Measurements from ENCODE around the gene WDR93. TPM values are rescaled to one million over a fixed set of nuclear protein-coding genes. Genes with fewer than 3 reads are reported as not detected.

Gene WDR93
- under 1 TPM in 1 of 2 donors, not detected in 1; 0.19 TPM for total RNA-seq

DNA sequence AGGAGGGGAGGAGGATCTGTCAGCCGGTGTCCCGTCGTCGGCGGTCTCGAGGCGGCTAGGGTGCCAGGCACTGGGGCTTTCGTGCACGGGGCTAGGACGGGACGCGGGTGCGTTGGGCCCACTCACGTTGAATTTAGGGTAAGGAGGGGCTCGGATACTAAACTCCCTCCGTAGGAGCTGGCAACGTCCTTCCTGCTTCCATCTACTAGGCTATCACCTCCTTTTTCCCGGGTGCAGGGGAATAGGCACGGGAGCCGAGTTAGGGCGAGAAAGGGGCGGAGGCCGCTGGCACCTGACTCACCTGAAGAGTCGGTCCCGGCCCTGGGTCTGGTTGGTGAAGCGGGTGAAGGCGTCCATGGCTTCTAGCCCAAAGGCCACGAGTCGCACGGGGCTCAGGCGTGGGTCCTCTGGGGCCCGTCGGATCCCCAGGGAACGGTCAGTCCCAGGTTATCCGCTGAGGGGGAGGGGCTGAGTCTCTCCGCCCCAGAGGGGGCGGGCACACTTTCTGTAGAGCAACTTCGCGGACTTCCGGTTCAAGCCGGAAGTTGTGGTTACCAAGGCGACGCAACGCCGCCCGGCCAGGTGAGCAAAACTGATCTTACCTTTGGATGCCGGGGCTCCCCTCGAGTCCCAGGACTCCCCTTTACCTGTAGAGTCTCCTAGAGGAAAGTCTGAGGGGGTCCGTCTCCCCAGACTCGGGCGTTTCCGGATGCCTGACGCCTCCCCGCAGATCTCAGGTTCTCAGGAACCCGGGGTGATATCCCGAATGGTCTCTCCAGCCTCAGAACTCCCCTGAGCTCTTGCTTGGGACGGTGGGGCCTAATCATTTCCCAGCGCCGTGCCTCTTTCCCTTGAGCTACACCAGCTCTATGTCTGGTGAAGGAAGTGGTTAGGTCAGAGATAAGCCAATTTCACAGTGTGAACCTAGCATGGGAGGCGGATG lies at the start of gene WDR93, which contains the start of gene PEX11A:
WDR93 (plus strand) TSS at position 536 of the 943 bp plus-strand sequence. CDS start 10,936 bp downstream, outside the sequence.
PEX11A (minus strand) TSS at position 479 of the 943 bp plus-strand sequence; CDS start at position 357, 122 bp downstream.
- Mint-ChIP-seq H3K27ac (peak within 1 kb of the TSS; percentile 87), H3K4me3 (peak within 1 kb of the TSS; percentile 87 to 88), H3K9me3 (no peaks in the 10 kb centered on the region), H3K36me3 (ENCODE audit: insufficient read depth in 2 of 2) (no peaks in the 10 kb centered on the region), H3K4me1 (ENCODE audit: low read depth) (peaks cover 13% of the 10 kb centered on the region), H3K27me3 (ENCODE audit: low read depth) (no peaks in the 10 kb centered on the region)
- DNase-seq (peak; percentile 78 to 85), ATAC-seq (replicated peaks in 1 of 2) (peak; percentile 94 to 97)

DNA sequence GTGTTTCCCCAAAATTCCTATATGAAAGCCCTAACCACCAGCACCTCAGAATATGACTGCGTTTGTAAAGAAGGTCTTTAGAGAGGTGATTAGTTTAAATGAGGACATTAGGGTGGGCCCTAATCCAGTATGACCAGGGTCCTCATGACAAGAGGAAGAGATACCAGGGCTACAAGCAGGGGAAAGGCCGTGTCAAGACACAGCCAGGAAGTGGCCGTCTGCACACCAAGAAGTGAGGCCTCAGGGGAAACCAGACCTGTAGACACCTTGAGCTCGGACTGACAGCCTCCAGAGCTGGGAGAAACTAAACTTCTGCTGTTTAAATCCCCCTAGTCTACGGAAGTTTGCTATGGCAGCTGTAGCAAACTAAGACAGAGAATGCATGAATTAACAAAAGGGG lies 49.6 kb upstream of the WDR93 start:
- no peak for ATAC-seq (replicated peaks in 1 of 2)
- no peaks in the 10 kb centered on the region for H3K36me3 Mint-ChIP-seq (ENCODE audit: insufficient read depth in 2 of 2)
- H3K27ac Mint-ChIP-seq, result no peak overlapping the region
- H3K4me3 Mint-ChIP-seq, result no peak overlapping the region
- no peaks in the 10 kb centered on the region for H3K9me3 Mint-ChIP-seq
- H3K4me1 Mint-ChIP-seq (ENCODE audit: low read depth), result no peaks in the 10 kb centered on the region
- no peak for DNase-seq
- no peaks in the 10 kb centered on the region for H3K27me3 Mint-ChIP-seq (ENCODE audit: low read depth)

DNA sequence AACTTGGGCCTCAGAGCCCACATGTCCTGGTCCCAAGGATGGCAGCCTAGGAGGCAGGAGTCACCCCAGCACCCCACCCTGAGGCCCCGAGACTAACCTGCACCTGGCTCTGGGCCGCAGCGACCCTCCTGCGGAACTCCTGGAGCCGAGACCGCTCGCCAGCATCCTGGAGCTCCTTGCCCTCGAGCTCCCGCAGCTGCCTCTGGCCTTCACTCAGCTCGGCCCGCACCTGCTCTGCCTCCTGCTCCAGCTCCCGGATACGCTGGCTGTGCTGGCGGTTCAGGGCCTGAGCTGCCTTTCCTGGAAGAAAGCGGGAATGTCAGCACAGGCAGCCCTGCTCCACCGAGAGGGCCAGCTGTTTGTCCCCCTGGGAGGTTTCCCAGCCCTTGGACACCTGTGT lies 48.5 kb upstream of the WDR93 start:
- no peak for DNase-seq
- Mint-ChIP-seq H3K9me3 (no peaks in the 10 kb centered on the region), H3K27ac (no peak overlapping the region), H3K4me1 (ENCODE audit: low read depth) (peaks cover 1% of the 10 kb centered on the region), H3K27me3 (ENCODE audit: low read depth) (no peaks in the 10 kb centered on the region), H3K4me3 (no peak overlapping the region), H3K36me3 (ENCODE audit: insufficient read depth in 2 of 2) (no peaks in the 10 kb centered on the region)
- no peak for ATAC-seq (replicated peaks in 1 of 2)

DNA sequence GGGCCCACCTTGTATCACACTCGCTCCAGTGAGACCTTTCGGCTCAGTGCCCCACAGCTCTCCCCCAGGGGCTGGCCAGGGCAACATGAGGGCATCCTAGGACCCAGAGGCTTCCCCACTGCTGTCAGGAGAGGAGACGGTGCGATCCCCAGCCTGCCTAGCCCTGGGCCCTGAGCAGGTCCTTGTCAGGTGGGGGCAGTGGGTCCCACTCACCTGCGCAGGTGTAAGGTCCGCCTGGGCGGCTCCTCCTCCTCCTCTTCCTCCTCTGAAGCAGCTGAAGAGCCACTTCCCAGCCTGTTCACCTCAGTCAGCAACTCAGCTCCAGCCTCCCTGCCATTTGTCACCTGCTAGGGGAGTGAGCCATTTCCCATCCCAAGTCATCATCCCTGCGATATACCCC lies 44.9 kb upstream of the WDR93 start:
- no peaks in the 10 kb centered on the region for H3K9me3 Mint-ChIP-seq
- no peaks in the 10 kb centered on the region for H3K36me3 Mint-ChIP-seq (ENCODE audit: insufficient read depth in 2 of 2)
- ATAC-seq (replicated peaks in 1 of 2) (no peak), DNase-seq (no peak)
- H3K4me1 Mint-ChIP-seq (ENCODE audit: low read depth), result peaks cover 5% of the 10 kb centered on the region
- no peak overlapping the region for H3K27ac Mint-ChIP-seq
- H3K27me3 Mint-ChIP-seq (ENCODE audit: low read depth), result no peaks in the 10 kb centered on the region
- H3K4me3 Mint-ChIP-seq, result no peak overlapping the region

DNA sequence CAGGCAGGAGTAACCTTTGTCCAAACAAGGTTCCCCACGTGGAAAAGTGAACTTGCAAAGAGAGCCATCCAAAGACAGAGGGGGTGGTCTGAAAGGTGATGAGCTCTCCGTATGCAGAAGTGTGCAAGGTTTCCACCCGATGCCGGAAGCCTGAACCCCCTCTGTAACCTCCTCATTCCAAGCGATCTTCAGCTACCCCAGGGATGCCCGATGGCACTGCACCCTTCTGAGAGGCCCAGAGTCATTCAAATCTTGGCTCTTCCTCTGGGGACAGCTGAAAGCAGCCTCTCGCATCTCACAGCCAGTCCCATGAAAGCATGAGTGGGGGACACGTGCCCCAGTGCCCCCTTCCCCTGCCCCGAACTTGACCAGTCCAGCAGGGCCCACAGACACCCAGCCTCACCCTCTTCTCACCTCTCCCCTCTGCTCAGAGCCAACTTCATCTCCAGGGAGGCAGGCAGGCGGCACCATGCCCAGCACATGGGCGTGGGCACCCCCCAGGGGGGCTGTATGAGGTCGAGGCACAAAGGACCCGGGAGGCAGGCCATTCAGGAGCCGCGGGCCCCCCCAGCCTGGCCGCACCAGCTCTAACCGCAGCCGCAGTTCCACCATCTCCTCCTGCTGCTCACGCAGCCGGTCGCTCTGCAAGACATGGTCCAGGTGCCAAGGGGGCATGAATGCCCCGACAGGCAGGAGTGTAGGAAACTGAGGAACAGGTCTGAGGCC lies 44.0 kb upstream of the WDR93 start:
- Mint-ChIP-seq H3K4me3 (no peak overlapping the region), H3K36me3 (ENCODE audit: insufficient read depth in 2 of 2) (no peaks in the 10 kb centered on the region)
- ATAC-seq (replicated peaks in 1 of 2), result peak in 1 of 2 donors; percentile 20

DNA sequence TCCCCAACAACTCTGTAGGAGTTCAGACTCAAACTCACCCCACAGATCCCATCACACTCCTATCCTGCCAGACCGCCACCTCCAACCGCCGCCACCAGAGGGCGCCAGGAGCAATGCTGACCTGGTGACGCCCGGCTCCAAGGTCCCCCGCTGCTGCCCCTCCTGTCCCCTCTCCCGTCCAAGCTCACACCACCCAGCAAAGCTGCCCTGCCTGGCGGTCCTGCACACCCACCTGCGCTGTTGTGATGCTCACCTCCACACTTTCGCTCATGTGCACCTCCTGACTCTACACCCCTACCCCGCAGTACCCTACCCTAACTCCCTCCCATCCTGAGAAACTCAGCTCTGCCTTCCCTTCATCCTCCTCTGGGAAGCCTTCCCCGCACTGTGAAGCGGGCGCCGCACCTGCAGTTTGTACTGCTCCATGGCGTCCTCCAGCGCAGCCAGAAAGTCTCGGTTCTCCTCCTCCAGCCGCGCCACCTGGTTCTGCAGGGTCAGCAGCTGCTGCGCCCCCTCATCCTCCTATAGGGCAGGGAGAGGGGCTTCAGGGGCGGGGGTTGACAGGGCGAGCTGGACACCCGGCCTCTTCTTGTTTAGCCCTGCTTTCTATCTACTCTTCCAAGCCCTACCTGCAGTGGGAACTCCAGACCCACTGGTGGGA lies 43.3 kb upstream of the WDR93 start:
- peaks cover 4% of the 10 kb centered on the region for H3K27me3 Mint-ChIP-seq (ENCODE audit: low read depth)
- no peak overlapping the region for H3K27ac Mint-ChIP-seq
- no peaks in the 10 kb centered on the region for H3K36me3 Mint-ChIP-seq (ENCODE audit: insufficient read depth in 2 of 2)

More for the DNA sequence above, 44.0 kb upstream of the WDR93 start:
- Mint-ChIP-seq H3K4me1 (ENCODE audit: low read depth) (peaks cover 5% of the 10 kb centered on the region), H3K9me3 (no peaks in the 10 kb centered on the region), H3K27me3 (ENCODE audit: low read depth) (no peaks in the 10 kb centered on the region), H3K27ac (no peak overlapping the region)
- DNase-seq, result no peak

DNA sequence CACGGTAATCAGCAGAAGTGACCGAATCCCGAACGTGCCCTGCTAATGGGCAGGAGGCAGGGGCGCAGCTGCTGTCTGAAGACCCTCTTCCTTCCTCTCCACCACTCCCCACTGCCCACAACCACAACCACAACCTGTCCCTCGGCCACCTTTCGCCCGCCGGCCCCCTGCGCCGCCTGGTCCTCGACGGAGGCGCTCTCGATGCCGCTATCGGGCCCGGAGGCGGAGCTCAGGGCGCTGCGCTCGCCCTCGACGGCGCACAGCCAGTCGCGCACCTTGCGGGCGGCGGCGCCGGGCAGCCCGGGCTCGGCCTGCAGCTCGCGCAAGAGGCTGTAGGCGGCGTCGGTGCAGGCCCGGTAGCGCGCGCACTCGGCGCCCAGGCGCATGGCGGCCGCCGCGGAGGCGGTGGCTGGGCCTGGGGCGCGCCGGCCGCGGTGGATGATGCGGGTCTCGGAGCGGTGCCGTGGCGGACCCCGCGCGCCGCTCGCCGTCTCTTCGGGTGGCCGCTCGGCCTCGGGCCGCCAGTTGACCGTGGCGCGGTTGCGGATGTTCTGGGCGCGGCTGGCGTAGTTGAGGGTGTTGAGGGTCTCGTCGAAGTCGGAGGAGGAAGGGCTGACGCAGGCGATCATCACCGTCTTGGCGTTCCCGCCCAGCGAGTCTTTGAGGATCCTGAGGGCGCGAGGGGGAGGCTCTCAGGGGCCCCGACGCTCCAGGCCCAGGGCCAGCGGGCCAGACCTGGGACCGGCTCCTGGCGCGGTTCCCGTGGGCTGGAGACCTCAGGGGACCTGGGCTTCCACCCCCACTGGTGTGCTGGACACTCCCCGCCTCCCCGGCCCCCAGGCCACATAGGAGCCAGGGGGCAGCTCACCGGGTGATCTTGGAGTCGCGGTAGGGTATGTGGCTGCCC lies 42.3 kb upstream of the WDR93 start:
- H3K4me3 Mint-ChIP-seq, result no peak overlapping the region
- H3K36me3 Mint-ChIP-seq (ENCODE audit: insufficient read depth in 2 of 2), result no peaks in the 10 kb centered on the region
- H3K27ac Mint-ChIP-seq, result no peak overlapping the region
- ATAC-seq (replicated peaks in 1 of 2), result no peak
- peaks cover 8% of the 10 kb centered on the region for H3K4me1 Mint-ChIP-seq (ENCODE audit: low read depth)
- no peak for DNase-seq
- peaks cover 12% of the 10 kb centered on the region for H3K27me3 Mint-ChIP-seq (ENCODE audit: low read depth)
- no peaks in the 10 kb centered on the region for H3K9me3 Mint-ChIP-seq

More for the DNA sequence above, 43.3 kb upstream of the WDR93 start:
- peaks cover 5% of the 10 kb centered on the region for H3K4me1 Mint-ChIP-seq (ENCODE audit: low read depth)
- DNase-seq (peak; percentile 72 to 78), ATAC-seq (replicated peaks in 1 of 2) (peak; percentile 76 to 80)
- H3K9me3 Mint-ChIP-seq, result no peaks in the 10 kb centered on the region
- no peak overlapping the region for H3K4me3 Mint-ChIP-seq

DNA sequence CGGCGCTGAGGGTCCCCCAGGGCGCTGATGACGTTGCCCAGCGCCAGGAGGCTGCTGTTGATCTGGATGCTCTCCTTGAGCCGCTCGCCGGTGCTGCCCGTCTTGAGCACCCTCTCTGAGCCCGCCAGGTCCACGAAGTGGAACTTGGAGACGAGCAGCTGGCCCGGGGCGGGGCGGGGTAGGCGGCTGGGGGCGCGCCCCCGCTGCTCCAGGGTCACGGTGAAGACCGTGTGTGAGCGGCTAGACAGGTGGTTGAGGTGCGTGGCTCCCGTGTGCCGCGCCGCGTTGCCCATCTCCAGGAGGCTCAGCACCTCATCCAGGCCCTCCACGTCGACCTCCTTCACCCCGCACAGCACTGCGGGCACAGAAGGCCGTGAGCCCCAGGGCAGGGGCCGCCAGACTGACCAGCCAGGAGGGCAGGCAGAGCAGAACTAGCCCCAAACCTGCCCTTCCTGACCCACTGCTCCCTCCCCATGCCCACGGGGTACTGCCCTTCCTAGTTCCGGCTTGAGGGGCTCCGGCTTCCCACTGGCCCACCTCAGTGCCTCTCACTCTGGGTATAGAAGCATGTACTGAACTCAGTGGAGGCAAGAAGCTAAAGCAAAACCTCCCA lies 41.5 kb upstream of the WDR93 start:
- H3K4me1 Mint-ChIP-seq (ENCODE audit: low read depth), result peaks cover 10% of the 10 kb centered on the region
- H3K27ac Mint-ChIP-seq, result no peak overlapping the region
- H3K9me3 Mint-ChIP-seq, result no peaks in the 10 kb centered on the region
- H3K27me3 Mint-ChIP-seq (ENCODE audit: low read depth), result peaks cover 18% of the 10 kb centered on the region
- no peak for ATAC-seq (replicated peaks in 1 of 2)
- no peak for DNase-seq
- H3K36me3 Mint-ChIP-seq (ENCODE audit: insufficient read depth in 2 of 2), result no peaks in the 10 kb centered on the region
- no peak overlapping the region for H3K4me3 Mint-ChIP-seq

DNA sequence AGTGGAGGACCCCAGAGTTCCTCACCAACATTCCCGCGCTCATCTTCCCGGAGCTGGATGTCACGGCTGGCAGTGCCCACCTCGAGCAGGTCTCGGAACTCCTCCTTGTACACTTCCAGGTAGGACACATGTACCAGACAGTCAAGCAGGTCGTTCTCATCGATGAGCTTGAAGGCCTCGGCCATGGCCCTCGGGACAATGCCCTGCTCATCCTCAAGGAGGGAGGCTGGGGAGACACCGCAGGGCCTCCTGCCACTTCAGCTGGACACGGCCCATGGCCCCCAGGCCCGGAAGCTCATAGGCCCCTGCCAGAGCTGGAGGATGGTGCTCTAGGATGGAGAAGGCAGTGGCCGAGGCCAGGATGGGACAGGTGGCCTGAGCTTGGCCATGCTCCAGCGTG lies 40.9 kb upstream of the WDR93 start:
- no peak for DNase-seq
- Mint-ChIP-seq H3K36me3 (ENCODE audit: insufficient read depth in 2 of 2) (no peaks in the 10 kb centered on the region), H3K27ac (no peak overlapping the region), H3K4me3 (no peak overlapping the region), H3K9me3 (no peaks in the 10 kb centered on the region), H3K4me1 (ENCODE audit: low read depth) (peaks cover 16% of the 10 kb centered on the region), H3K27me3 (ENCODE audit: low read depth) (peaks cover 24% of the 10 kb centered on the region)
- ATAC-seq (replicated peaks in 1 of 2), result no peak

DNA sequence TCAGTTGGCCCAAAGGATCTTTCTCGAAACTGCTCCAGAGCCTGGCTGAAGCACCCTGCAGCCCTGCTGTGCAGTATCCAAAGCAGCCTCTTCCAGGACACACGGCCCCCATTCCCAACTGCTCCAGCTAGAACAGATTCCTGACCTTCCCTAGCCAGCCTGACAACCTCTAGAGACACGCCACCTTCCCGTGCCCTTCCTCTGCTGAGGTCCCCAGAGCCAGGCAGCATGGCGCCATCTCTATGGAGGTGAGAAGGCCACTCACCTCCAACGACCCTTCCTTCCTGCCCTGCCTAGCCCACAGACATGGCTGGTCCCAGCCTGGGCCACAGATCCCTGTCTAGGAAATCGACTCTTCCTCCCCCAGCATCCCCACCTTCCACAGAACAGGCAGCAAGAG lies 38.5 kb upstream of the WDR93 start:
- Mint-ChIP-seq H3K36me3 (ENCODE audit: insufficient read depth in 2 of 2) (no peaks in the 10 kb centered on the region), H3K4me1 (ENCODE audit: low read depth) (peaks cover 25% of the 10 kb centered on the region), H3K4me3 (no peak overlapping the region), H3K27ac (no peak overlapping the region), H3K27me3 (ENCODE audit: low read depth) (peaks cover 44% of the 10 kb centered on the region), H3K9me3 (no peaks in the 10 kb centered on the region)
- no peak for DNase-seq
- no peak for ATAC-seq (replicated peaks in 1 of 2)

DNA sequence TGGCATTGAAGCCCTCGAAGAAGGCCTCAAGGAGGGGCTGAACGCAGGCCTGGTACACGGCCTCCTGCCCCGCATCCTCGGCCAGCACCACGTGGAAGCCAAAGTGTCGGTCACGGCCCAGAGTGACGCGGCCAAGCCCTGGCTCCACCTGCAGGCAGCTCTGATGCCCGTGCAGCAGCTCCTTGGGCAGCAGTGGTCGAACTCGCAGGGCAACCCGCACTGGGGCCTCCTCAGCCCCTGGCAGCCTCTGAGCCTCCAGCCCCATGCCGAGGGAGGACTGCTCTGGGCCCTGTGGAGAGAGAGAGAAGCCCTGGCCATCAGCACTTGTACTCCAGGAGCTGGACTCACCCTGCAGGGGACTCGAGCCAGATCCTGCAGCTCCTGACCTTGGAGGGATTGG lies 37.9 kb upstream of the WDR93 start:
- peaks cover 47% of the 10 kb centered on the region for H3K27me3 Mint-ChIP-seq (ENCODE audit: low read depth)
- H3K9me3 Mint-ChIP-seq, result no peaks in the 10 kb centered on the region
- peaks cover 21% of the 10 kb centered on the region for H3K4me1 Mint-ChIP-seq (ENCODE audit: low read depth)
- H3K4me3 Mint-ChIP-seq, result no peak overlapping the region
- no peak for ATAC-seq (replicated peaks in 1 of 2)
- DNase-seq, result no peak
- no peaks in the 10 kb centered on the region for H3K36me3 Mint-ChIP-seq (ENCODE audit: insufficient read depth in 2 of 2)
- H3K27ac Mint-ChIP-seq, result no peak overlapping the region

DNA sequence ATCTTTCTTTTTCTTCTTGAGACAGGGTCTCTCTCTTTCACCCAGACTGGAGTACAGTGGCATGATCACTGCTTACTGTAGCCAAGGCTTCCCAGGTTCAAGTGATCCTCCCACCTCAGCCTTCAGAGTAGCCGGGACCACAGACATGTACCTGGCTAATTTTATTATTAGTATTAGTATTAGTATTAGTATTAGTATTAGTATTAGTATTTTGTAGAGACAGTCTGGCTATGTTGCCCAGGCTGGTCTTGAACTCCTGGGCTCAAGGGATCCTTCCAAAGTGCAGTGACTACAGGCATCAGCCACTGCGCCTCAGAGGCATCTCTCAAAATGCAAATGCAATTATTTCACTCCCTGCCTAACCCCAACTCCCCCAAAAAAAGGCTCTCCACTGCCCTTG lies 37.0 kb upstream of the WDR93 start:
- Mint-ChIP-seq H3K36me3 (ENCODE audit: insufficient read depth in 2 of 2) (no peaks in the 10 kb centered on the region), H3K27ac (no peak overlapping the region), H3K9me3 (no peaks in the 10 kb centered on the region), H3K4me1 (ENCODE audit: low read depth) (peaks cover 21% of the 10 kb centered on the region), H3K27me3 (ENCODE audit: low read depth) (peaks cover 54% of the 10 kb centered on the region), H3K4me3 (no peak overlapping the region)
- DNase-seq, result no peak
- no peak for ATAC-seq (replicated peaks in 1 of 2)
